ENCODE data around the gene CALD1. TPM values are rescaled to one million over a fixed set of nuclear protein-coding genes. Genes with fewer than 3 reads are reported as not detected.

The CALD1 gene
- total and polyA plus RNA-seq, 2 donors, result 17.8 to 78.9 TPM

DNA sequence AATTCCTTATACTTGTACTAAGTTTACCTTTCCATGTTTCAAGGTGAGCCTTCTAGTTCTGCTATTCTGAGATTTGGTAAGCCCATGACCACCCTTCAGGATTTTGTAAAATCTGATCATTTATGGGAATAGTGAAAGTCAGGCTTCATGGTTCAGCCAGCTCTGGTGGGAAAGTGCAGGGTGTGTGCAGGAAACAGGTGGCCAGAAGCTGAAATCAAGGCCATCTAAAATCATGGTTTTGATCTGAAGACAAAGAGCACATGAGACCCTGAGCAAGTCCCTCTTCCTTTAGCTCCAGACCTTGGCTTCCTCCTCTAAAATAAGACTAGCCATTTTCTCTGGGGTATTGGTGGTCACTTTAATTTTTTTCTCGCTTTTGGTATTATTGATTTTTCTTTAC, 91.3 kb downstream of the CALD1 start:
- H3K9me3 ChIP-seq (ENCODE audit: control insufficient read depth in 2 of 2, insufficient read depth in 1 of 2, low read length in 1 of 2), result no peaks in the 10 kb centered on the region
- H3K4me1 ChIP-seq (ENCODE audit: control insufficient read depth in 2 of 2, insufficient read depth in 2 of 2, low read length in 2 of 2), result peaks cover 0 to 7% of the 10 kb centered on the region in 2 donors
- H3K27me3 ChIP-seq (ENCODE audit: control insufficient read depth in 2 of 2, insufficient read depth in 1 of 2, low read length in 1 of 2), result no peaks in the 10 kb centered on the region
- DNase-seq (ENCODE audit: low read depth in 6 of 9, low spot score in 9 of 9), result no peak
- H3K36me3 ChIP-seq (ENCODE audit: control insufficient read depth in 2 of 2, insufficient read depth in 2 of 2, low read length in 1 of 2), result no peaks in the 10 kb centered on the region
- 95% methylated on average over 1 of the region's 1 CpG for WGBS
- H3K4me3 ChIP-seq (ENCODE audit: low read length in 2 of 2), result no peak overlapping the region
- H3K27ac ChIP-seq (ENCODE audit: low read depth in 1 of 2, low read length in 1 of 2), result no peak overlapping the region

DNA sequence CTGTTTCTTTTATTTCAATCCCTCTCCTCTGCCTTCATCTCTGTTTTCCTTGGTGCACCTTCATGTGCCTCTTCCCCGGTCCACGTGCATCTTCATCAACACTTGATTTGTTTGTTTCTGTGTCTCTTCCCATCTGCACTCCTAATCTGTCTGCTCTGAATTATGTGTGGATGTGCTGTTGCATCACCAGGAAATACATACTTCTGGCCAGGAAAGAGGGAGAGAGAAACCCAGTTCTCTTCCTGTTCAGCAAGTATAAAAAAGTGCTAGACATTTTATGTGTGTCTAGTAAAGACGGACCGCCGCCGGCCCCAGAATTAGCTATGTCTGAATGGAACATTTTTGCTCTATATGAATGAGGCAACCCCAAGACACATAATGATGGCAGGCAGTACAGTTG, 93.8 kb downstream of the CALD1 start:
- no peaks in the 10 kb centered on the region for H3K9me3 ChIP-seq (ENCODE audit: control insufficient read depth in 2 of 2, insufficient read depth in 1 of 2, low read length in 1 of 2)
- H3K4me1 ChIP-seq (ENCODE audit: control insufficient read depth in 2 of 2, insufficient read depth in 2 of 2, low read length in 2 of 2), result no peaks in the 10 kb centered on the region
- 52% methylated on average over 6 of the region's 6 CpGs for WGBS
- no peak overlapping the region for H3K4me3 ChIP-seq (ENCODE audit: low read length in 2 of 2)
- no peak overlapping the region for H3K27ac ChIP-seq (ENCODE audit: low read depth in 1 of 2, low read length in 1 of 2)
- H3K36me3 ChIP-seq (ENCODE audit: control insufficient read depth in 2 of 2, insufficient read depth in 2 of 2, low read length in 1 of 2), result no peaks in the 10 kb centered on the region
- DNase-seq (ENCODE audit: low read depth in 6 of 9, low spot score in 9 of 9), result no peak
- H3K27me3 ChIP-seq (ENCODE audit: control insufficient read depth in 2 of 2, insufficient read depth in 1 of 2, low read length in 1 of 2), result no peaks in the 10 kb centered on the region

DNA sequence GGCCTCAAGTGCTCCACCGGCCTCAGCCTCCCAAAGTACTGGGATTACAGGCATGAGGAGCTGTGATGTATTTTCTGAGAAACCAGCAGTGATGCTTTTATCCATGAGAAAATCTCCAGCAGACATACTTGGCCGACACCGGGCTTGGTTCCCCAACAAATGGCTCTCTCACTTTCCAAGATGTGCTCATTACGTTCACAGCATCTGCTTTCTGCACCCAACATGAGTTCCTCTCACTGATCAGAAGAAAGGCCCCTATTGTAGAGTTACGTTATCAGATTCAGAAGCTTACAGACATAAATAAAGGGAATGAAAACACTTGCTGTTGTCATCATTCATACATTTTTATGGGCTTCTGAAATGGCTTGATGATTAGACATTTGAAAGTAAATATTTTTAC, 95.0 kb downstream of the CALD1 start:
- H3K9me3 ChIP-seq (ENCODE audit: control insufficient read depth in 2 of 2, insufficient read depth in 1 of 2, low read length in 1 of 2), result no peaks in the 10 kb centered on the region
- 96% methylated on average over 5 of the region's 5 CpGs for WGBS
- H3K36me3 ChIP-seq (ENCODE audit: control insufficient read depth in 2 of 2, insufficient read depth in 2 of 2, low read length in 1 of 2), result no peaks in the 10 kb centered on the region
- H3K27me3 ChIP-seq (ENCODE audit: control insufficient read depth in 2 of 2, insufficient read depth in 1 of 2, low read length in 1 of 2), result no peaks in the 10 kb centered on the region
- no peak overlapping the region for H3K27ac ChIP-seq (ENCODE audit: low read depth in 1 of 2, low read length in 1 of 2)
- no peak for DNase-seq (ENCODE audit: low read depth in 6 of 9, low spot score in 9 of 9)
- no peaks in the 10 kb centered on the region for H3K4me1 ChIP-seq (ENCODE audit: control insufficient read depth in 2 of 2, insufficient read depth in 2 of 2, low read length in 2 of 2)
- no peak overlapping the region for H3K4me3 ChIP-seq (ENCODE audit: low read length in 2 of 2)

DNA sequence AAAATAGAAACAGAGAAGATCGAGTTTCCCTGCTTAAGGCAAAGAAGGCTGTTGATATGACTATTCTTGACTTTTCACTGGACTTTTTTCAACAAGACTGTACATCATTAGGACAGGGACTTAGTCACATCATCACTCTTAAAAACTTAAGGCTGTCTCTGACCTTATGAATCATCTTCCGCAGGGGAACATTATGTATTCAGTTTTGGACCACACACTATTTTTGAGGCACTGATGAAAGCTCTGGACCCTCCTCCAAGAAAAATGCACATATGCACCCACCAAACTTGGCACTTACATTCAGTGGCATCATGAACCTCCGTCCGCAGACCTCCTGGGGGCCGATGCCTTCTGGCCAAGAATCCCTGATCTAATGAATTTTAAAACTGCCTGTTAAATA, 96.4 kb downstream of the CALD1 start:
- H3K27me3 ChIP-seq (ENCODE audit: control insufficient read depth in 2 of 2, insufficient read depth in 1 of 2, low read length in 1 of 2), result no peaks in the 10 kb centered on the region
- H3K36me3 ChIP-seq (ENCODE audit: control insufficient read depth in 2 of 2, insufficient read depth in 2 of 2, low read length in 1 of 2), result no peaks in the 10 kb centered on the region
- H3K4me1 ChIP-seq (ENCODE audit: control insufficient read depth in 2 of 2, insufficient read depth in 2 of 2, low read length in 2 of 2), result no peaks in the 10 kb centered on the region
- H3K4me3 ChIP-seq (ENCODE audit: low read length in 2 of 2), result no peak overlapping the region
- no peak for DNase-seq (ENCODE audit: low read depth in 6 of 9, low spot score in 9 of 9)
- 94% methylated on average over 5 of the region's 5 CpGs for WGBS
- H3K27ac ChIP-seq (ENCODE audit: low read depth in 1 of 2, low read length in 1 of 2), result no peak overlapping the region
- no peaks in the 10 kb centered on the region for H3K9me3 ChIP-seq (ENCODE audit: control insufficient read depth in 2 of 2, insufficient read depth in 1 of 2, low read length in 1 of 2)

DNA sequence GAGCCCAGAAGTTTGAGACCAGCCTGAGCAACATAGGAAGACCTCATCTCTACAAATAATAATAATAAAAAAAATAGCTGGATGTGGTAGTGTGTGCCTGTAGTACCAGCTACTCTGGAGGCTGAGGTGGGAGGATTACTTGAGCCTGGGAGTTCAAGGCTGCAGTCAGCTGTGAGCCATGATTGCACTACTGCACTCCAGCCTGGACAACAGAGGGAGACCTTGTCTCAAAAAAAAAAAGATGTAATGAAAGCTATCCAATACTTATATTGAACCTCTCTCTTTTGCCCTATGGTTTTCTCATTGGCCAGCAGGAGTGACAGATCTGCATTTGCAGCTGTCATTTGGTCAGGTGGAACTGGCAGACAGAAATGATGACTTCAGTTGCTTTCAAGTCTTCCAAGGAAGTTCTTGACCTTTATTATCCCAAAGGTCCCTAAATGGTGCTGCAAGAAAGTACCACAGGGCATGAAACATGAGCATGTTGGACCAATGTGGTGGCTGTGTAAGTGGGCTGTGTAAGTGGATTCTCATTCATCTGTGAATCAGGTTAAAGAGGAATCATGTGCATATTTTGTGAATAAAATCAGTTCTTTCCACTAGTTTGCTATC, 99.4 kb downstream of the CALD1 start:
- Histone ChIP-seq H3K9me3 (ENCODE audit: control insufficient read depth in 2 of 2, insufficient read depth in 1 of 2, low read length in 1 of 2) (no peaks in the 10 kb centered on the region), H3K4me1 (ENCODE audit: control insufficient read depth in 2 of 2, insufficient read depth in 2 of 2, low read length in 2 of 2) (no peaks in the 10 kb centered on the region), H3K4me3 (ENCODE audit: low read length in 2 of 2) (no peak overlapping the region), H3K27ac (ENCODE audit: low read depth in 1 of 2, low read length in 1 of 2) (no peak overlapping the region), H3K36me3 (ENCODE audit: control insufficient read depth in 2 of 2, insufficient read depth in 2 of 2, low read length in 1 of 2) (no peaks in the 10 kb centered on the region), H3K27me3 (ENCODE audit: control insufficient read depth in 2 of 2, insufficient read depth in 1 of 2, low read length in 1 of 2) (no peaks in the 10 kb centered on the region)
- no peak for DNase-seq (ENCODE audit: low read depth in 6 of 9, low spot score in 9 of 9)

GRCh38 chr7:134879815-134880475, 100.5 kb downstream of the CALD1 start:
- no peak overlapping the region for H3K4me3 ChIP-seq (ENCODE audit: low read length in 2 of 2)
- WGBS, result 95% methylated on average over 4 of the region's 4 CpGs
- no peaks in the 10 kb centered on the region for H3K9me3 ChIP-seq (ENCODE audit: control insufficient read depth in 2 of 2, insufficient read depth in 1 of 2, low read length in 1 of 2)
- DNase-seq (ENCODE audit: low read depth in 6 of 9, low spot score in 9 of 9), result no peak
- no peaks in the 10 kb centered on the region for H3K36me3 ChIP-seq (ENCODE audit: control insufficient read depth in 2 of 2, insufficient read depth in 2 of 2, low read length in 1 of 2)
- no peak overlapping the region for H3K27ac ChIP-seq (ENCODE audit: low read depth in 1 of 2, low read length in 1 of 2)
- no peaks in the 10 kb centered on the region for H3K4me1 ChIP-seq (ENCODE audit: control insufficient read depth in 2 of 2, insufficient read depth in 2 of 2, low read length in 2 of 2)
- no peaks in the 10 kb centered on the region for H3K27me3 ChIP-seq (ENCODE audit: control insufficient read depth in 2 of 2, insufficient read depth in 1 of 2, low read length in 1 of 2)

GRCh38 chr7:134882481-134882880, 103.0 kb downstream of the CALD1 start:
- peaks cover 0 to 1% of the 10 kb centered on the region in 2 donors for H3K9me3 ChIP-seq (ENCODE audit: control insufficient read depth in 2 of 2, insufficient read depth in 1 of 2, low read length in 1 of 2)
- no peaks in the 10 kb centered on the region for H3K4me1 ChIP-seq (ENCODE audit: control insufficient read depth in 2 of 2, insufficient read depth in 2 of 2, low read length in 2 of 2)
- no peaks in the 10 kb centered on the region for H3K27me3 ChIP-seq (ENCODE audit: control insufficient read depth in 2 of 2, insufficient read depth in 1 of 2, low read length in 1 of 2)
- H3K4me3 ChIP-seq (ENCODE audit: low read length in 2 of 2), result no peak overlapping the region
- 86% methylated on average over 1 of the region's 1 CpG for WGBS
- no peak overlapping the region for H3K27ac ChIP-seq (ENCODE audit: low read depth in 1 of 2, low read length in 1 of 2)
- DNase-seq (ENCODE audit: low read depth in 6 of 9, low spot score in 9 of 9), result no peak
- no peaks in the 10 kb centered on the region for H3K36me3 ChIP-seq (ENCODE audit: control insufficient read depth in 2 of 2, insufficient read depth in 2 of 2, low read length in 1 of 2)

DNA sequence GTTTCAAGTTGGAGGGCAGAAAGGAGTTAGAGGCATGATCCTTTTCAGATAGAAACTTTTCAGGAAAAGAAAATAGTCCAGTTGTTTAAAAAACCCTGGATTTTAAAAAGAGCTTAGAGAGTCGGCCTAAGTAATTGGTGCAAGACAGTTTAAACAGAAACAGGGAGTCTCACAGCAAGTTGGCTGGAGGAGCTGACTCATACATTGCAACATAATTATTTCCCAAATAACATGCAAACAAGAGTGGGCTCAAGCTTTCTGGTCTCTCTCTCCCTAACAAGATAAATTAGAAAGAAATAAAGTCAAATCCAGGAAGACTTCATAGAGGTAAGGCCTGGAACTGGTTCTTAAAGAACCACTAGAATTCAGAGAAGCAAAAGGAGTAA, 106.5 kb downstream of the CALD1 start:
- 85% methylated on average over 1 of the region's 1 CpG for WGBS

GRCh38 chr7:134886353-134887057, 107.1 kb downstream of the CALD1 start:
- H3K9me3 ChIP-seq (ENCODE audit: control insufficient read depth in 2 of 2, insufficient read depth in 1 of 2, low read length in 1 of 2), result peaks cover 0 to 2% of the 10 kb centered on the region in 2 donors
- no peak overlapping the region for H3K4me3 ChIP-seq (ENCODE audit: low read length in 2 of 2)
- no peaks in the 10 kb centered on the region for H3K36me3 ChIP-seq (ENCODE audit: control insufficient read depth in 2 of 2, insufficient read depth in 2 of 2, low read length in 1 of 2)
- H3K27ac ChIP-seq (ENCODE audit: low read depth in 1 of 2, low read length in 1 of 2), result no peak overlapping the region
- H3K4me1 ChIP-seq (ENCODE audit: control insufficient read depth in 2 of 2, insufficient read depth in 2 of 2, low read length in 2 of 2), result no peaks in the 10 kb centered on the region
- no peak for DNase-seq (ENCODE audit: low read depth in 6 of 9, low spot score in 9 of 9)
- WGBS, result 85% methylated on average over 8 of the region's 8 CpGs
- H3K27me3 ChIP-seq (ENCODE audit: control insufficient read depth in 2 of 2, insufficient read depth in 1 of 2, low read length in 1 of 2), result peaks cover 0 to 10% of the 10 kb centered on the region in 2 donors

More for the DNA sequence above, 106.5 kb downstream of the CALD1 start:
- H3K4me1 ChIP-seq (ENCODE audit: control insufficient read depth in 2 of 2, insufficient read depth in 2 of 2, low read length in 2 of 2), result no peaks in the 10 kb centered on the region
- H3K36me3 ChIP-seq (ENCODE audit: control insufficient read depth in 2 of 2, insufficient read depth in 2 of 2, low read length in 1 of 2), result no peaks in the 10 kb centered on the region
- no peak overlapping the region for H3K4me3 ChIP-seq (ENCODE audit: low read length in 2 of 2)
- H3K27me3 ChIP-seq (ENCODE audit: control insufficient read depth in 2 of 2, insufficient read depth in 1 of 2, low read length in 1 of 2), result peaks cover 0 to 5% of the 10 kb centered on the region in 2 donors
- H3K9me3 ChIP-seq (ENCODE audit: control insufficient read depth in 2 of 2, insufficient read depth in 1 of 2, low read length in 1 of 2), result peaks cover 0 to 2% of the 10 kb centered on the region in 2 donors
- H3K27ac ChIP-seq (ENCODE audit: low read depth in 1 of 2, low read length in 1 of 2), result no peak overlapping the region
- no peak for DNase-seq (ENCODE audit: low read depth in 6 of 9, low spot score in 9 of 9)
